H1 (cell line): Measurements from ENCODE around the gene SCRG1. TPM values are rescaled to one million over a fixed set of nuclear protein-coding genes. Genes with fewer than 3 reads are reported as not detected.
A peak's percentile ranks its signal among the peaks of the same experiment; 100 is the strongest.

ENCODE experiments used
- BACH1 ChIP-seq: IDR thresholded peaks from 2 replicates; pipeline ENCODE4 v1.6.1; 2012; ENCODE audit warnings: low read length, improper control_type of control experiment
- CBX8 ChIP-seq: fragments of 300-800, 300-1000 bp; sonication (generic); IDR thresholded peaks from 2 replicates; pipeline ENCODE4 v1.7.1; 2016; ENCODE audit warnings: low read depth, low read length, borderline replicate concordance
- CHD1 ChIP-seq: IDR thresholded peaks from 2 replicates; pipeline ENCODE4 v1.6.1; 2012; ENCODE audit warnings: low read depth, low read length, improper control_type of control experiment
- CTBP2 ChIP-seq: IDR thresholded peaks from 2 replicates; pipeline ENCODE4 v1.7.0; 2011; ENCODE audit warnings: borderline replicate concordance, mild to moderate bottlenecking, moderate library complexity, mixed read lengths, low read length; ENCODE audit not compliant: insufficient read depth, insufficient read length
- EZH2 ChIP-seq: fragments of 200-600 bp; sonication (generic); IDR thresholded peaks from 2 replicates; pipeline ENCODE4 v1.7.1; 2012; ENCODE audit warnings: low read depth, mild to moderate bottlenecking, moderate library complexity, low read length, inconsistent platforms; ENCODE audit not compliant: severe bottlenecking
- KDM4A ChIP-seq: IDR thresholded peaks from one replicate; pipeline ENCODE4 v1.7.1; 2012; ENCODE audit warnings: low read depth, mild to moderate bottlenecking, moderate library complexity, low read length, inconsistent platforms; ENCODE audit not compliant: severe bottlenecking
- MAFK ChIP-seq: IDR thresholded peaks from 2 replicates; pipeline ENCODE4 v1.6.1; 2012; ENCODE audit warnings: low read depth, mild to moderate bottlenecking, improper control_type of control experiment, low read length
- NANOG ChIP-seq: IDR thresholded peaks from 2 replicates; pipeline ENCODE4 v1.6.1; 2011; ENCODE audit warnings: low read length, low read depth, mild to moderate bottlenecking, inconsistent platforms; ENCODE audit not compliant: insufficient read depth, poor library complexity, severe bottlenecking
- POLR2A ChIP-seq, 2 experiments: IDR thresholded peaks; 1 replicate in 1 of 2; 2 replicates in 1 of 2; pipeline ENCODE4 v1.6.1; 2011; ENCODE audit warnings: low read depth in 2 of 2, low read length in 2 of 2, mild to moderate bottlenecking in 2 of 2; ENCODE audit errors: control extremely low read depth in 1 of 2
- POLR2AphosphoS5 ChIP-seq: IDR thresholded peaks from 2 replicates; pipeline ENCODE4 v1.6.1; 2011; ENCODE audit warnings: low read depth, low read length
- POU5F1 ChIP-seq: IDR thresholded peaks from 2 replicates; pipeline ENCODE4 v1.6.1; 2011; ENCODE audit warnings: low read depth, mild to moderate bottlenecking, low read length, moderate library complexity
- RAD21 ChIP-seq, 2 experiments: IDR thresholded peaks in 1 of 2; conservative IDR thresholded peaks in 1 of 2; 2 replicates each; pipeline ENCODE4 v1.6.1; 2011; ENCODE audit warnings: low read depth in 2 of 2, low read length in 2 of 2, improper control_type of control experiment in 1 of 2, inconsistent platforms in 1 of 2, mild to moderate bottlenecking in 1 of 2, moderate library complexity in 1 of 2
- SIN3A ChIP-seq, 2 experiments: IDR thresholded peaks in 1 of 2; conservative IDR thresholded peaks in 1 of 2; 2 replicates each; pipeline ENCODE4 v1.6.1; 2011 to 2012; ENCODE audit warnings: low read length in 2 of 2, improper control_type of control experiment in 1 of 2, low read depth in 1 of 2, mild to moderate bottlenecking in 1 of 2
- SP4 ChIP-seq: IDR thresholded peaks from 2 replicates; pipeline ENCODE4 v1.6.1; 2012; ENCODE audit warnings: low read length, inconsistent platforms
- SRF ChIP-seq: IDR thresholded peaks from 2 replicates; pipeline ENCODE4 v1.6.1; 2011; ENCODE audit warnings: mild to moderate bottlenecking, low read depth, low read length, moderate library complexity
- SUZ12 ChIP-seq: fragments of 200-600 bp; sonication (generic); IDR thresholded peaks from 2 replicates; pipeline ENCODE4 v1.6.1; 2012; ENCODE audit warnings: mild to moderate bottlenecking, inconsistent platforms, low read length, moderate library complexity, mixed read lengths
- TAF1 ChIP-seq: IDR thresholded peaks from 2 replicates; pipeline ENCODE4 v1.6.1; 2011; ENCODE audit warnings: mild to moderate bottlenecking, low read depth, low read length
- TBP ChIP-seq: IDR thresholded peaks from 2 replicates; pipeline ENCODE4 v1.6.1; 2011; ENCODE audit warnings: low read depth, low read length, improper control_type of control experiment
- TEAD4 ChIP-seq: IDR thresholded peaks from 2 replicates; pipeline ENCODE4 v1.6.1; 2012; ENCODE audit warnings: low read depth, low read length, inconsistent platforms, mixed read lengths
- USF2 ChIP-seq: IDR thresholded peaks from 2 replicates; pipeline ENCODE4 v1.6.1; 2011; ENCODE audit warnings: low read length, improper control_type of control experiment
- polyA plus RNA-seq, 7 experiments: library from polyadenylated mRNA; depleted of rRNA in 3 of 7; stranded (reverse) in 5 of 7; unstranded in 2 of 7; fragments of >200 nt in 5 of 7; fragments of 200-250 nt in 2 of 7; gene quantifications; 1 replicate in 5 of 7; 2 replicates in 1 of 7; 4 replicates in 1 of 7; pipeline versions ENCODE4 v1.2.1 to v1.2.3, GENCODE V29; 2011 to 2013; ENCODE audit warnings: missing spikeins in 2 of 7, mixed read lengths in 2 of 7
- total RNA-seq: library from RNA; stranded (reverse); fragmentation: NEBNext Ultra II Directional; extraction: Animal tissue kit (Norgen Biotek cat#: 25700); gene quantifications from 2 replicates; pipeline ENCODE4 v1.2.1, GENCODE V29; 2021
- TF ChIP-seq, protein P1 (sequence below): IDR thresholded peaks from 2 replicates; pipeline ENCODE4 v1.6.1; 2011; ENCODE audit warnings: low read depth, mild to moderate bottlenecking, low read length; ENCODE audit not compliant: insufficient read depth

SCRG1 gene
- total and polyA plus RNA-seq, 2 of the 8 experiments (the other 6 are each of a cell fraction or from before 2014, with no cell fraction given) = not detected

DNA sequence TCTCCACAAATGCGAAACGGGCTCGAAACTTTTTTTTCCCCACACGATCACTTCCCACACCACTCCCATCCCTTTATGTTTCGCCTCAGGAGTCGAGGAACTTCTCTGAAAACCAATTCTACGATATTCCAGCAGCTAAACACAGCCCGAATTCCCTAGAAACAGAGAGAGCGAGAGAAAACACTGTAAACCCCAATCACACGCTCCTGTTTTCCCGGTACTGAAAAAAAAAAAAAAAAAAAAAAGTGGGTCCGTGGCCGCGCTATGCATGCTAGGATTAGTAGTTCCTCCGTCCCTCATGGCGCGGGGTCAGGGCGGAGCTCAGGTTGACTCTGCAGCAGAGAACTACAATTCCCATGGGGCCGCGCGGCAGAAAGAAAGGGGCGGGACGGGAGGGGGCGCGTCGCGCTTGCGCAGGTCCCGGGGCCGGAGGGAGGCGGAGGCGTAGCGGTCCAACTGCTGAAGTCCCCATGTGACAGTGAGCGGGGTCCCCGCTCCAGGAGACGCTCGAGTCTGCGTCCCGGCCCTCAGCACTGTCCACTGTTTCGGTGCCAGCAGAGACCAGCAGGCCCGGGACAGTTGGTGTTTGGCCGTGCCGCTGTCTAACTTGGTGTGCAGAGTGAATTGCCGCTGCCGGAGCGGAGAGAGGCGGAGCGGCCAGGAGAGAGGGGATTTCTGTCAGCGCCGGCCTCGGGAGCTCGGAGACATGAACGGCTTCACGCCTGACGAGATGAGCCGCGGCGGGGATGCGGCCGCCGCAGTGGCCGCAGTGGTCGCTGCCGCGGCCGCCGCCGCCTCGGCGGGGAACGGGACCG is 28.2 kb downstream of the SCRG1 start, which contains the start of gene SAP30 (continued):
- peak; percentile 54; the same call in 1 of the 2 replicates for TF ChIP-seq USF2
- no peak for TF ChIP-seq SUZ12
- TF ChIP-seq CHD1 = no peak
- TF ChIP-seq TBP = peak; percentile 66; the same call in 1 of the 2 replicates
- TF ChIP-seq CBX8 = no peak
- peak; percentile 61; the same call in 1 of the 2 replicates for TF ChIP-seq POLR2AphosphoS5
- TF ChIP-seq EZH2 = no peak
- no peak for TF ChIP-seq RAD21 (IDR thresholded peaks at IDR 0.05 in 1 of 2, conservative IDR thresholded peaks at IDR 0.05 in 1 of 2; ENCODE audit: low read depth in 2 of 2, low read length in 2 of 2)
- TF ChIP-seq MAFK = no peak
- TF ChIP-seq, protein P1, sequence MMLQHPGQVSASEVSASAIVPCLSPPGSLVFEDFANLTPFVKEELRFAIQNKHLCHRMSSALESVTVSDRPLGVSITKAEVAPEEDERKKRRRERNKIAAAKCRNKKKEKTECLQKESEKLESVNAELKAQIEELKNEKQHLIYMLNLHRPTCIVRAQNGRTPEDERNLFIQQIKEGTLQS = peak; percentile 23; the same call in 1 of the 2 replicates
- no peak for TF ChIP-seq TEAD4
- no peak for TF ChIP-seq CTBP2
- no peak for TF ChIP-seq POU5F1
- TF ChIP-seq SIN3A (conservative IDR thresholded peaks at IDR 0.05 in 1 of 2, IDR thresholded peaks at IDR 0.05 in 1 of 2; ENCODE audit: low read depth in 1 of 2, low read length in 2 of 2) = peak; percentile 95 to 97; a peak in 3 of 4 replicates
- peak; percentile 77 for TF ChIP-seq KDM4A
- TF ChIP-seq NANOG = no peak
- no peak for TF ChIP-seq BACH1
- peak; percentile 66 to 73 for TF ChIP-seq POLR2A (IDR thresholded peaks at IDR 0.05; ENCODE audit: control extremely low read depth in 1 of 2, low read depth in 2 of 2, low read length in 2 of 2)
- 0 out of 2 replicates have a peak, but pooled peaks have one; percentile 53 for TF ChIP-seq SP4
- TF ChIP-seq TAF1 = peak; percentile 74; the same call in 1 of the 2 replicates
- TF ChIP-seq SRF = no peak
